IMR-90 (cell line): ENCODE data around the gene COPZ1. TPM values are rescaled to one million over a fixed set of nuclear protein-coding genes. Genes with fewer than 3 reads are reported as not detected.

Experiments
- ATAC-seq: fragments of 200-7000 bp; cut with Tn5 transposase; 2 replicates; pipeline ENCODE4 v1.9.1; 2020; ENCODE audit warnings: low read depth, mild to moderate bottlenecking, moderate library complexity
- BruUV-seq: library from RNA; stranded (reverse); fragments of 400-500 nt; replicated peaks from 2 replicates; lab custom pipeline; 2021; lab: Mats Ljungman, UMichigan
- CTCF ChIA-PET: fragments of 300-600 bp; formaldehyde crosslinking; extraction: SDS; loops from one replicate; lab custom pipeline; 2021; ENCODE audit warnings: antibody characterized with exemption; lab: Yijun Ruan, JAX
- POLR2A ChIA-PET: fragments of 300-600 bp; sonication (Branson Sonifier 250); formaldehyde crosslinking; loops from one replicate; lab custom pipeline; 2022; ENCODE audit warnings: antibody characterized with exemption; ENCODE audit not compliant: unreplicated experiment; lab: Charles Lee
- DNase-seq: peaks from one replicate; pipeline ENCODE4 v3.0.0; 2013
- H2AFZ ChIP-seq: replicated peaks from 2 replicates; pipeline ENCODE3; 2013; ENCODE audit warnings: low read length, mild to moderate bottlenecking; ENCODE audit not compliant: poor library complexity
- H2AK5ac ChIP-seq: 2 replicates; pipeline ENCODE4 v1.6.1; 2013; ENCODE audit warnings: low read depth, low read length, inconsistent platforms
- H2AK9ac ChIP-seq: replicated peaks from 2 replicates; pipeline ENCODE3; 2013; ENCODE audit warnings: mild to moderate bottlenecking, low read depth, low read length, moderate library complexity; ENCODE audit not compliant: poor library complexity
- H2BK120ac ChIP-seq: 2 replicates; pipeline ENCODE4 v1.6.1; 2013; ENCODE audit warnings: low read depth, low read length, inconsistent platforms
- H2BK15ac ChIP-seq: 3 replicates; pipeline ENCODE4 v1.6.1; 2013; ENCODE audit warnings: low read depth, low read length, inconsistent platforms
- H2BK20ac ChIP-seq: 2 replicates; pipeline ENCODE4 v1.6.1; 2013; ENCODE audit warnings: low read depth, mild to moderate bottlenecking, inconsistent platforms, low read length, moderate library complexity
- H2BK5ac ChIP-seq: 2 replicates; pipeline ENCODE4 v1.6.1; 2013; ENCODE audit warnings: mild to moderate bottlenecking, low read depth, low read length, inconsistent platforms; ENCODE audit not compliant: poor library complexity, severe bottlenecking
- H3K14ac ChIP-seq: replicated peaks from 2 replicates; pipeline ENCODE4 v1.6.1; 2013; ENCODE audit warnings: low read depth, low read length, inconsistent platforms
- H3K18ac ChIP-seq: 2 replicates; pipeline ENCODE4 v1.6.1; 2013; ENCODE audit warnings: low read depth, low read length, control low read depth
- H3K23ac ChIP-seq: 2 replicates; pipeline ENCODE4 v1.6.1; 2013; ENCODE audit warnings: low read depth, low read length, inconsistent platforms
- H3K27ac ChIP-seq: 2 replicates; pipeline ENCODE4 v1.5.1; 2013; ENCODE audit warnings: mild to moderate bottlenecking, control low read depth, low read length; ENCODE audit not compliant: insufficient read depth
- H3K27me3 ChIP-seq: 2 replicates; pipeline ENCODE4 v1.6.1; 2013; ENCODE audit warnings: low read length; ENCODE audit not compliant: control insufficient read depth, insufficient read depth
- H3K36me3 ChIP-seq: 2 replicates; pipeline ENCODE4 v1.6.1; 2013; ENCODE audit warnings: low read length, mixed read lengths; ENCODE audit not compliant: control insufficient read depth, insufficient read depth
- H3K4ac ChIP-seq: 2 replicates; pipeline ENCODE4 v1.6.1; 2013; ENCODE audit warnings: low read depth, low read length, inconsistent platforms
- H3K4me1 ChIP-seq: 2 replicates; pipeline ENCODE4 v1.6.1; 2013; ENCODE audit warnings: low read length, mixed read lengths; ENCODE audit not compliant: control insufficient read depth, insufficient read depth
- H3K4me2 ChIP-seq: 2 replicates; pipeline ENCODE4 v1.6.1; 2013; ENCODE audit warnings: low read depth, mild to moderate bottlenecking, control low read depth, low read length, moderate library complexity
- H3K4me3 ChIP-seq: 2 replicates; pipeline ENCODE4 v1.5.1; 2013; ENCODE audit warnings: low read depth, mild to moderate bottlenecking, control low read depth, low read length, moderate library complexity; ENCODE audit not compliant: insufficient read depth
- H3K56ac ChIP-seq: 2 replicates; pipeline ENCODE4 v1.6.1; 2013; ENCODE audit warnings: low read length, inconsistent platforms; ENCODE audit not compliant: insufficient read depth; ENCODE audit errors: extremely low read depth
- H3K79me1 ChIP-seq, 2 experiments: 2 replicates each; pipeline ENCODE4 v1.6.1; 2013; ENCODE audit warnings: low read length in 2 of 2, inconsistent platforms in 1 of 2, low read depth in 1 of 2
- H3K9ac ChIP-seq: 2 replicates; pipeline ENCODE4 v1.6.1; 2013; ENCODE audit warnings: low read depth, low read length, control low read depth
- H3K9me1 ChIP-seq: 2 replicates; pipeline ENCODE4 v1.6.1; 2013; ENCODE audit warnings: low read length, inconsistent platforms; ENCODE audit not compliant: insufficient read depth
- H3K9me3 ChIP-seq: 2 replicates; pipeline ENCODE4 v1.6.1; 2013; ENCODE audit warnings: low read length; ENCODE audit not compliant: control insufficient read depth, insufficient read depth
- H4K20me1 ChIP-seq: 2 replicates; pipeline ENCODE4 v1.6.1; 2013; ENCODE audit warnings: low read length, inconsistent platforms; ENCODE audit not compliant: insufficient read depth
- H4K5ac ChIP-seq: 2 replicates; pipeline ENCODE4 v1.6.1; 2013; ENCODE audit warnings: mild to moderate bottlenecking, low read depth, low read length, control low read depth
- H4K8ac ChIP-seq, 2 experiments: 2 replicates each; pipeline ENCODE4 v1.6.1; 2013; ENCODE audit warnings: low read depth in 2 of 2, low read length in 2 of 2, control low read depth in 1 of 2, inconsistent platforms in 1 of 2
- H4K91ac ChIP-seq: 2 replicates; pipeline ENCODE4 v1.6.1; 2013; ENCODE audit warnings: low read depth, low read length, inconsistent platforms; ENCODE audit not compliant: insufficient read depth
- CEBPB ChIP-seq: IDR thresholded peaks from 2 replicates; pipeline ENCODE4 v1.6.1; 2012; ENCODE audit warnings: low read depth, low read length, improper control_type of control experiment
- CHD1 ChIP-seq: IDR thresholded peaks from 2 replicates; pipeline ENCODE4 v1.6.1; 2012; ENCODE audit warnings: low read depth, low read length, improper control_type of control experiment
- MAZ ChIP-seq: IDR thresholded peaks from 2 replicates; pipeline ENCODE4 v1.6.1; 2012; ENCODE audit warnings: low read depth, mild to moderate bottlenecking, low read length, improper control_type of control experiment, moderate library complexity, borderline replicate concordance
- POLR2A ChIP-seq: IDR thresholded peaks from 2 replicates; pipeline ENCODE4 v1.6.1; 2012; ENCODE audit warnings: mild to moderate bottlenecking, low read depth, low read length
- RCOR1 ChIP-seq: IDR thresholded peaks from 2 replicates; pipeline ENCODE4 v1.6.1; 2012; ENCODE audit warnings: mild to moderate bottlenecking, low read length, improper control_type of control experiment; ENCODE audit not compliant: insufficient replicate concordance
- RFX5 ChIP-seq: IDR thresholded peaks from 2 replicates; pipeline ENCODE4 v1.8.0; 2012; ENCODE audit warnings: low read depth, mild to moderate bottlenecking, low read length, moderate library complexity
- WGBS, 2 experiments: methylation state at CpG; one replicate each; pipeline versions ENCODE4 v1.1.5 to v1.1.7; 2013; ENCODE audit warnings: missing lambda C conversion rate in 2 of 2; ENCODE audit not compliant: insufficient read length in 1 of 2; ENCODE audit errors: extremely low coverage in 2 of 2; 5-methylcytosine and 5-hydroxymethylcytosine counted together
- dilution Hi-C: fragments of 300-500 bp; cut with HindIII; formaldehyde crosslinking; loops from one replicate; pipeline ENCODE4 v1.14.3; 2018; ENCODE audit warnings: low sequenced_read_pairs; ENCODE audit not compliant: unreplicated experiment
- in situ Hi-C: fragments of 300-500 bp; cut with MboI; formaldehyde crosslinking; loops from 3 replicates; pipeline ENCODE4 v1.14.3; 2019; ENCODE audit warnings: low sequenced_read_pairs, inconsistent platforms, mixed read lengths
- intact Hi-C: fragments of 100-400 bp; cut with micrococcal nuclease; formaldehyde crosslinking; loops from 2 replicates; pipeline ENCODE4 v1.10.0; 2022
- polyA plus RNA-seq, 3 experiments: library from polyadenylated mRNA; depleted of rRNA; stranded (reverse); fragments of >200 nt; gene quantifications; 2 replicates each; pipeline ENCODE4 v1.2.3, GENCODE V29; 2012; ENCODE audit warnings: low replicate concordance in 1 of 3
- total RNA-seq: library from RNA; depleted of rRNA; stranded (reverse); fragments of >200 nt; gene quantifications from 2 replicates; pipeline ENCODE4 v1.2.3, GENCODE V29; 2012
- TF ChIP-seq, protein P1 (sequence below): fragments of 150-350 bp; IDR thresholded peaks from 2 replicates; pipeline ENCODE4 v1.6.1; 2017; ENCODE audit warnings: mild to moderate bottlenecking, antibody characterized with exemption, low read length, low read depth
- TF ChIP-seq, protein P2 (sequence below): fragments of 150-350 bp; IDR thresholded peaks from 2 replicates; pipeline ENCODE4 v1.6.1; 2016; ENCODE audit warnings: low read depth, mild to moderate bottlenecking, low read length, moderate library complexity, borderline replicate concordance
- TF ChIP-seq, protein P3 (sequence below): conservative IDR thresholded peaks from 2 replicates; pipeline ENCODE4 v1.5.1; 2012; ENCODE audit warnings: mild to moderate bottlenecking, low read depth, low read length, improper control_type of control experiment

COPZ1 gene
- total and polyA plus RNA-seq, 2 of the 4 experiments (the other 2 are of a cell fraction): 187 to 382 TPM

DNA sequence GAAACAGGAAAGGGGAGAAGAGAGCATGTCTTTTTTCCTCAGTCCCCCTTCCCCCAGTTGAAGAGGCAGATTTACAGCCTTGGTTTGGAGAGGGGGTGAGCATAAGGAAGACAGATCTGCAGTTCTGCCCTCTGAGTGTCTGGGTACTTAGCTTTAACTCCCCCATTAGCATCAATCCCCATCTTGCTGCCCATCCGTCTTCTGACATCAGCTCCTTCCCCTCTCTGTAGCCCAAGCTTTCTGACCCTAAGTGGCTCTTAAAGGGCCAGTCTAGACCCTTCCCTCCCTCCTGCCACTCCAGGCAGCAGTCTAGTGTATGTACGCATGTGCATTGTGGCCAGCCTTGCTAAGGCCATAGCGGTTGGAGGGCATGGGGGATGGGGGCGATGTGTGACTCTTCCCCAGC is 32.0 kb downstream of the COPZ1 start:
- ATAC-seq (no peak), DNase-seq (no peak)
- Histone ChIP-seq H3K4me2 (no peak overlapping the region), H3K4me3 (no peak overlapping the region), H3K9me1 (peaks cover 23% of the 10 kb centered on the region; the same call in 1 of the 2 replicates), H3K79me1 (peaks cover 0 to 24% of the 10 kb centered on the region in 2 experiments; a peak in 2 of 4 replicates), H4K20me1 (no peaks in the 10 kb centered on the region), H3K9me3 (no peaks in the 10 kb centered on the region), H2BK5ac (no peak overlapping the region), H3K27me3 (no peaks in the 10 kb centered on the region), H3K9ac (no peak overlapping the region), H2AK5ac (no peak overlapping the region), H2AK9ac (no peak overlapping the region), H2BK120ac (no peak overlapping the region), H3K4me1 (peaks cover 33% of the 10 kb centered on the region), H3K4ac (no peak overlapping the region), H4K8ac (no peak overlapping the region), H4K5ac (no peak overlapping the region), H4K91ac (no peak overlapping the region), H3K23ac (no peak overlapping the region), H2BK15ac (no peak overlapping the region), H3K18ac (no peak overlapping the region), H2AFZ (no peak overlapping the region), H3K36me3 (no peaks in the 10 kb centered on the region), H3K14ac (no peak overlapping the region), H3K56ac (no peak overlapping the region), H2BK20ac (no peak overlapping the region), H3K27ac (no peak overlapping the region)
- CTCF ChIA-PET: interaction anchor here (1.2 to 1.5 kb wide), 2 partner anchors 15 to 82 kb away, joined by 3 read pairs; no protein-coding TSS in a partner anchor
- WGBS, 2 experiments: 80% methylated on average over 1 of the region's 4 CpGs; no CpG with 5 or more reads in 1 of the 2 experiments
- intact Hi-C loops: no loop called here
- in situ Hi-C loops: no loop called here
- POLR2A ChIA-PET: no interaction called here
- BruUV-seq: no TSS peak
- dilution Hi-C loops: no loop called here
- TF ChIP-seq POLR2A: no peak
- TF ChIP-seq, protein P1, sequence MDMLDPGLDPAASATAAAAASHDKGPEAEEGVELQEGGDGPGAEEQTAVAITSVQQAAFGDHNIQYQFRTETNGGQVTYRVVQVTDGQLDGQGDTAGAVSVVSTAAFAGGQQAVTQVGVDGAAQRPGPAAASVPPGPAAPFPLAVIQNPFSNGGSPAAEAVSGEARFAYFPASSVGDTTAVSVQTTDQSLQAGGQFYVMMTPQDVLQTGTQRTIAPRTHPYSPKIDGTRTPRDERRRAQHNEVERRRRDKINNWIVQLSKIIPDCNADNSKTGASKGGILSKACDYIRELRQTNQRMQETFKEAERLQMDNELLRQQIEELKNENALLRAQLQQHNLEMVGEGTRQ: no peak
- no peak for TF ChIP-seq RFX5
- no peak for TF ChIP-seq MAZ
- TF ChIP-seq, protein P2, sequence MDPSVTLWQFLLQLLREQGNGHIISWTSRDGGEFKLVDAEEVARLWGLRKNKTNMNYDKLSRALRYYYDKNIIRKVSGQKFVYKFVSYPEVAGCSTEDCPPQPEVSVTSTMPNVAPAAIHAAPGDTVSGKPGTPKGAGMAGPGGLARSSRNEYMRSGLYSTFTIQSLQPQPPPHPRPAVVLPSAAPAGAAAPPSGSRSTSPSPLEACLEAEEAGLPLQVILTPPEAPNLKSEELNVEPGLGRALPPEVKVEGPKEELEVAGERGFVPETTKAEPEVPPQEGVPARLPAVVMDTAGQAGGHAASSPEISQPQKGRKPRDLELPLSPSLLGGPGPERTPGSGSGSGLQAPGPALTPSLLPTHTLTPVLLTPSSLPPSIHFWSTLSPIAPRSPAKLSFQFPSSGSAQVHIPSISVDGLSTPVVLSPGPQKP: no peak
- no peak for TF ChIP-seq CHD1
- TF ChIP-seq CEBPB: no peak
- TF ChIP-seq, protein P3, sequence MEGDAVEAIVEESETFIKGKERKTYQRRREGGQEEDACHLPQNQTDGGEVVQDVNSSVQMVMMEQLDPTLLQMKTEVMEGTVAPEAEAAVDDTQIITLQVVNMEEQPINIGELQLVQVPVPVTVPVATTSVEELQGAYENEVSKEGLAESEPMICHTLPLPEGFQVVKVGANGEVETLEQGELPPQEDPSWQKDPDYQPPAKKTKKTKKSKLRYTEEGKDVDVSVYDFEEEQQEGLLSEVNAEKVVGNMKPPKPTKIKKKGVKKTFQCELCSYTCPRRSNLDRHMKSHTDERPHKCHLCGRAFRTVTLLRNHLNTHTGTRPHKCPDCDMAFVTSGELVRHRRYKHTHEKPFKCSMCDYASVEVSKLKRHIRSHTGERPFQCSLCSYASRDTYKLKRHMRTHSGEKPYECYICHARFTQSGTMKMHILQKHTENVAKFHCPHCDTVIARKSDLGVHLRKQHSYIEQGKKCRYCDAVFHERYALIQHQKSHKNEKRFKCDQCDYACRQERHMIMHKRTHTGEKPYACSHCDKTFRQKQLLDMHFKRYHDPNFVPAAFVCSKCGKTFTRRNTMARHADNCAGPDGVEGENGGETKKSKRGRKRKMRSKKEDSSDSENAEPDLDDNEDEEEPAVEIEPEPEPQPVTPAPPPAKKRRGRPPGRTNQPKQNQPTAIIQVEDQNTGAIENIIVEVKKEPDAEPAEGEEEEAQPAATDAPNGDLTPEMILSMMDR: no peak
- no peak for TF ChIP-seq RCOR1
